GM18868 (cell line): ENCODE results near the gene PRADC1.
"Not testable (repeated sequence)": the region's sequence is repeated elsewhere in the genome, so short reads cannot be mapped to it uniquely, and the experiment has no call there.

Experiments used
- ATAC-seq: cut with Tn5 transposase; IDR thresholded peaks from one replicate; pipeline ENCODE4 v1.9.1; 2021; ENCODE audit warnings: mild to moderate bottlenecking, moderate library complexity; ENCODE audit not compliant: unreplicated experiment

The PRADC1 gene

DNA sequence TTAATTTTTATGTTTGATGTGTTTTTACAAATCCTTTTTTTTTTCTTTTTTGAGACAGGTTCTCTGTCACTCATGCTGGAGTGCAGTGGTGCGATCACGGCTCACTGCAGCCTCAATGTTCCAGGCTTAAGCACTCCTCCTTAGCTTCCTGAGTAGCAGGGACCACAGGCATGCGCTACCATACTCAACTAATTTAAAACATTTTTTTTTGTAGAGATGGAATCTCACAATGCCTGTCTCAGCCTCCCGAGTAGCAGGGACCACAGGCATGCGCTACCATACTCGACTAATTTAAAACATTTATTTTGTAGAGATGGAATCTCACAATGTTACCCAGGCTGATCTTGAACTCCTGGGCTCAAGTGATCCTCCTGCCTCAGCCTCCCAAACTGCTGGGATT lies 27.4 kb downstream of the PRADC1 start:
- no peak for ATAC-seq

DNA sequence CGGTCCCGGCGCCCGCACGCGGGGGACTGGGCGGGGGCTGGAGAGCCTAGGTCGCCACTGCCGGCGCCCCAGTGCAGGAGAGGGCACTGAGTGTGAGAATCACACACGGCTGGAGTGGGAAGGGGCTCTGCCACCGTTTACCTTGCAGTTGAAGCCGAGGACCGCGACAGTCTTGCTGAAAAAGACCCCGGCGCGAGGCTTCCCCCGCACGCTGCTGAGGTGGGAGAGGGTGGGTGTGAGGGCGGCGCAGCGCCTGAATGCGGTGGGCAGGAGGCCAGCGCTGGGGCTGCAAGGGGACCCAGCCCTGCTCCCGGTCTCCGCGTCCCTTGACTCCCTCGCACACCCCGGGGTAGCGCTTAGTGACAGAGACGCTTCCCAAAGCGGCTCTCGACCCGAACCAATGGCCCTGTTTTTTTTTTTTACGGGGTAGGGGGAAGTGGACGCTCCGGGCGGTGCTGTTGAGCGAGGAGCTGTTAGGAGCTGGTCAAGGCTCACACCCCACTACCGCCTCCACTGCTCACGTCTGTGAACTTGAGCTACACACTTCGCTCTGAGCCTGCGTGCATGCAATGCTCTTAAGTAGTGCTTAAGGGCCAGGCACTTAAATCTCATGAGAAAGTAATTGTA lies 29.9 kb downstream of the PRADC1 start:
- ATAC-seq, result no peak

DNA sequence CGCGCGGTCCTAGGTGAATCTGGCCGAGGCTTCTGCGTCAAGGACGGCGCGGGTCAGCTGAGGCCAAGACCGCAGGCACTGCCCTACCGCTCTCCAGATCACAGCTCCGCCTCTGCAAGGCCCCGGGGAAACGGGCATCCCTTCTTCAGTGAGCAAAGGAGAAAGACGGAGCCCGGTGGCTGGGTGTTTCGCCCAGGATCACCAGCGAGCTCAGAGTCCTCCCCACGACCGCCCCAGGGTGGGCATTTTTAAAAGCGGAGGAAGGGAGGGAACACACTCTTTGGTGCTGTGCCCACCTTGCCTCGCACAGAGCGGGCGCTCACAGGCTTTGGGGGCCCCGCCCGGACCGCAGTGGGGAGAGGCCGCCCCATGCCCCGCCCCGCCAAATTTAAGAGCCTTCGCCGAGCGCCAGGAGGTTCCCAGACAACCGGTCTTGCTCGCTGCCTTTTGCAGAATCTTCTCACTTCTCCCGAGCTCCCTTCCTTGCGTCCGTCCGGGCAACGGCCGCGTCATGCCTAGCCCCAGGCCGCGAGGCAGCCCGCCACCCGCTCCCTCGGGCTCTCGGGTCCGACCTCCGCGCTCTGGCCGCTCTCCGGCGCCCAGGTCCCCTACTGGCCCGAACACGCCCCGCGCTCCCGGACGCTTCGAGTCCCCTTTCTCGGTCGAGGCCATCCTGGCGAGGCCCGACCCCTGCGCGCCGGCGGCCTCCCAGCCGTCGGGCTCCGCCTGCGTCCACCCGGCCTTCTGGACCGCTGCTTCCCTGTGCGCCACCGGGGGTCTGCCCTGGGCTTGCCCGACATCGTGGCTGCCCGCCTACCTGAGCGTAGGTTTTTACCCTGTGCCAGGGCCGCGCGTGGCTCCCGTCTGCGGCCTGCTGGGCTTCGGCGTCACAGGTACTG lies 30.6 kb downstream of the PRADC1 start, which contains the start of gene NOTO:
Gene NOTO (plus strand): TSS at position 419 of the 899 bp plus-strand sequence. CDS start 93 bp downstream, at position 512.
- ATAC-seq, result no peak

DNA sequence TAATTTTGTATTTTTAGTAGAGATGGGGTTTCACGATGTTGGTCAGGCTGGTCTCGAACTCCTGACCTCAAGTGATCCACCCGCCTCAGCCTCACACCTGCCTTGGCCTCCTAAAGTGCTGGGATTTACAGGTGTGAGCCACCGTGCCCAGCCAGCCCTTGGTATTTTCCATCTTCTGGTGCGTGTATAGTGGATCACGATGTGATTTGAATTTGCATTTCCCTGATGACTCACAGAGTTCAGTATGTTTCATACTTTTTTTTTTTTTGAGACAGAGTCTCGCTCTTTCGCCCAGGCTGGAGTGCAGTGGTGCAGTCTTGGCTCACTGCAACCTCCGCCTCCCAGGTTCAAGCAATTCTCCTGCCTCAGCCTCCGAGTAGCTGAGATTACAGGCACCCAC lies 32.8 kb downstream of the PRADC1 start:
- not testable (repeated sequence) for ATAC-seq

DNA sequence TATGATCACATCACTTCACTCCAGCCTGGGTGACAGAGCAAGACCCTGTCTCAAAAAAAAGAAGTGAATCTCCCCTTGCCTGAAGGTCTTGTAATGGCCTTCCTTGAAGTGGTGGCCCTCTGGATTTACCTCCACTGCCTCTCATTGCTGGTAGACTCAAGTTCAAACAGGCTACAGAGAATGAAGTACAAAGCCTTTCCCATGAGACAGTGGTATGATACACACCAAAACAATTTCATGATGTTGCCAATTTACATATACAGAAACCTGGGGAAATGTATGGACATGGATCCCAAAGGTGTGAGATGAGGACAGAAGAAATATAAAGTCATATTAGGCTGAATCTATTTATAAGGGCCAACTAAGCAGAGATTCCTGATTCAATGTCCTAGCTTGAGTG lies 35.5 kb downstream of the PRADC1 start:
- no peak for ATAC-seq

DNA sequence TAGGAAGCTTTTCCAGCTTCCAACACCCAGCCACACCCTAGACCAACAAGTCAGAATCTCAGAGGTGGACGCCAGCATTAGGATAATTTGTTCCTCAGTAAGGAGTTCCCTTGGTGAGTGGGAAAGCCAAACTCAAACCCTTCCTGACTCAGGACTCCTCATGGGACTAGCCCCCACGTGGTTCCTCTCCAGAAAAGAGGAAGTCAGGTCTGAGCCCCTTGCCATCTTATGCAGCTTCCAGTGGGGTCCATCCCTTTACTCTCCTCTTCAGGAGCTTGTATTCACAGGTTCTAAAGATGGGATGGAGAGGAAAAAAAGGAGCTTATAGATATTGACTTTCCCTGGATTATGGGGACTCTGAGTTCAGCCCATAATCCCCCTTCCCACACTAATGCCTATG lies 45.5 kb downstream of the PRADC1 start:
- ATAC-seq, result no peak

DNA sequence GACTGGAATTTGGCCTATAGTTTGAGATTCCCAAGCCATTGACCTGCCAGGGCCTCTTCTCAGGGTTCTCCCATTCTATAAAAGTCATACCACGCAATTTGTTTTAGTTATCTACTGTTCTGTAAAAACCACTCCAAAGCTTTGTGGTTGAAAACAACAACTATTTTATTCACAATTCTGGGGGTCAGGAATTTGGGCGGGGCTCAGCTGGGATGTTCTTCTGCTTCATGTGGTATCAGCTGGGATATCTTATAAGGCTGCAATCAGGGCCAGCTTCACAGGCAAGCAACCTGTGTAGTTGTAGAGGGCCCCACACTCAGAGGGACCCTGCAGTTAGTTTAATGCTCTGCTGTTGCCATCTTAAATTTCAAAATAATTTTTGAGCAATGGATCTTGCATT lies 47.1 kb downstream of the PRADC1 start:
- ATAC-seq, result no peak
